GM10847 (cell line): ENCODE results near the gene OR5J2.

Source experiments
- POLR2A ChIP-seq: IDR thresholded peaks from 2 replicates; pipeline ENCODE4 v1.6.1; 2011; ENCODE audit not compliant: insufficient read length; ENCODE audit errors: extremely low read depth

Gene OR5J2

DNA sequence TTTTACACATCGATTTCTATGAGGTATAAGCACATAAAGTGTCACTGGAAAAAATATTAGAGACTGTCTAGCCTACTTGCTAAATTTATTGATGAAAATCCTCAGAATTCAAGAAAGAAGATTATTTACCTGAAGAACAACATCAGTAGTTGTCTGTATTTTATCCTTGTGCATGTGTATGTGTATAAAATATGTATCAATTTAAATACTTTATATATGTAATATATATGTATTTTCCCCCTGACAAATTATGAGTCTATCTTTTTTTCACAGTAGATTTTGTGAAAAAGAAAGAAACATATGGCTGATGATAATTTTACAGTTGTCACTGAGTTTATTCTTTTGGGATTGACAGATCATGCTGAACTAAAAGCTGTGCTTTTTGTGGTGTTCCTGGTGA is at the start of gene OR5J2:
Gene OR5J2, plus strand, starts transcription at position 301 of the 400 bp plus-strand sequence. Its CDS starts 0 bp downstream, at position 301.
- TF ChIP-seq POLR2A = no peak

DNA sequence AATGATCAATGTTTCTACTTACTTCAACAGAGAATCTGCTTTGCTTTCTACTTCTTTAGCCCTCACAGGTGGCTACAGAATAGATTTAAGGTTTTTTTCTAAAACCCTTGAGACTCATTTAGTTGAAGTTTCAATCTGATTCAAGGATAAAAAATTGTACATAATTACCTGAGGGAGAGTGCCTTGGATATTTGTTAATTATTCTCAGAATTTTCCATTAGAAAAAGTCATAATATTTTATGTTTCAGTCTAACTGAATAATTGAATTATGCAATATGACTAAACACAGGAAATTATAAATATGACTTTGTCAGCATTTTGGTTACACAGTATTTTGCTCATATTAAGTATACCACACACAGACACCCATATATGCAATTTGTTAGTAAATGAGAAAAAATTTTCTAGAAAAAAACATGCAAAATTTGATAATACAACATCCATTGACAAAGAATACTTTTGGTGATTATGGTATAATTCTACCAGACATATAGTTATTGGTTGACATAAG is 36.2 kb upstream of the OR5J2 start, which contains the start of gene OR8J3:
Gene OR8J3, minus strand, starts transcription at position 51 of the 511 bp plus-strand sequence. CDS start 2,483 bp downstream, outside the sequence.
- TF ChIP-seq POLR2A = no peak

- TF ChIP-seq POLR2A = no peak
Measured at GRCh38 chr11:56151376-56151775, 25.0 kb upstream of the OR5J2 start.

DNA sequence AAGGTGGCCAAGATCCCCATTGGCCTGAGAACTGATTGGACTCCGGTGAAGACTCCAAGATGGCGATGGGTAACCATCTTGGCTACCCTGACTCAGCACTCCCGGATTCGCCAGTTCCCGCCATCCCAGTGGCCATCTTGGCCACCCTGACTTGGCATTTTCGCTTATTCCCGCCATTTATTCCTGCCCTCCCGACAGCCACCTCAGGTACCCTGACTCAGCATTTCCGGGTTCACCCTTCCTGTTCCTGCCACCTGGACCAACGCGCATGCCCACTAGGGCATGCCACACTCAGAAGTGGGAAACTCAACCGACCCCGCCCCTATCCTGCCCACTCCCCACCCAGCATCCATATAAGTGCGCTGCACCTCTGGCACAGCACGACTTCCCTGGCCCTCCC is 24.1 kb upstream of the OR5J2 start:
- no peak for TF ChIP-seq POLR2A

DNA sequence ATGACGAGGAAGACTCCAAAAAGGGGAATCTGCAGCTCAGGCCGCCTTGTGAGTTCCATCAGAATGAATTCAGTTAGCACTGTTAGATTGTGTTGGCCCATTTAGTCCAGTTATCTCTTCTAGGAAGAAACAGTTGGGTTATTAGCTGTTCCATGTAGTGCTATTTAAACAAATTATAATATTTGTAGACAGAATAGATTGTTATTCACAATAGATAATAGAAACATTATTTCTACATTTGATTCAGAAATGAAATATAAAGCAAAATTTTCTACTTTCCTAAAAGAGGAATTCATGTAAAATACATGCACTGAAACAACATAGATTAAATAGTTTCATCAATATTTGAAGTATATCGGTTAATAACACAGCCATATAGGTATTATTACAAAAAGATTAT is 16.2 kb upstream of the OR5J2 start, which contains the start of gene OR8K5:
Gene OR8K5, minus strand, starts transcription at position 101 of the 400 bp plus-strand sequence. Its CDS starts 0 bp downstream, at position 101.
- TF ChIP-seq POLR2A = no peak

DNA sequence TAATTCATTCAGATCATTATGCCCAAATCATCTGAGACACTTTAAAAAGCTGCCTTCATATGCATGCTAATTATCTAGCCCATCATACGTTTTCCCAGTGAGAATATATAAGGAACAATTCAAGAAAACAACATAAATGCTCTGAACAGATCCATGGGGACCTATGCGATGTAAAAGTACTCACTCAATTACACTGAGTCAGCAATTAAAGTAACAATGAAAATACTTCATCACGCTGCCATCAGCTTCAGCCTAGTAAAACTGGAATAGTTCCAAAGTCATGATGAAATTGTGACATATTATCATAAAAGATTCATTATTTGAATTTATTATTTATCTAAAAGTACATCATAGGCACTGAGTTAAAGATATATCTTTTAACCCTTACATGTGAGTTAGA is 12.6 kb upstream of the OR5J2 start:
- TF ChIP-seq POLR2A = no peak

DNA sequence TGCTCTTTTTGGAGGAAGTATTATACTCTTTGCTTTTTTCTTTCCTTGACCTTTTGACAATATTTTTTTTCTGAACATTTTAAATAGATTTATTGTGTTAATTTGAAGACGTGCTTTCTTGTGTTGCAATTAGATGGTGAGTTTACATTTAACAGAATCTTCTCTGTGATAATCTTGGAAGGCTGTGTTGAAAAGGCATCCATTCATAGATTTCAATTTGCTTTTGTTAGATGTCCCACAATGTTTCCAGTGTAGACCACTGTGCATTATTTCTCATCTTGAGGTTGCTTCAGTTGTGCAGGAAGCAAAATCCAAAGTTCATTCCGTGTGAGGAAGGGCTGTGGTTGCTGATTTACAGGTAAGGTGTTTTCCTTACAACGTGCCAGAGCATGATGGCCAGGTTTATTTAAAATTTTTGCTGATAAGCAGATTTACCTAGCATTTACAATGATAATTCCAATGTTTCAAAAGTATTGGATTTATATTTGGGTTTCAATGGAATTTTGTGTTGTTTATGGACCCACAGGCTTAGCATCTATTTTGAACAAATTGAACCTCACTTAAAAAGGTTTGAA is 4.1 kb upstream of the OR5J2 start:
- TF ChIP-seq POLR2A = no peak

DNA sequence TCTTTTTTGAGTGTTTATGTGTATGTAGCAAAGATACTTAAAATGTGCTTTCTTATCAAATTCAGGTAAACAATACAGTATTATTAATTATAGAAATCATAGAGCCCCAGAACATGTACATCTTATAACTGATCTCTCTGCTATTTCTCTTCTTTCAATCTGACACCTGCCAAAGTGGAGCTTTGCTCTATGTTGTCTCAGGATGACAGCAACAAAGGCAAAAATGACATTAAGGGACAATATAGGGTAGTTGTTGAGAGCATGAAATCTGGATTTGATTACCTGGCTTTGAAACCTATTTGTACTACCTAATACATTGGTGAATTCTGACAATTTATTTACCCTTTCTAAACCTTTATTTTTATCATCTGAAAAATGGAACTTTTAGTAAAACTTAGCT is 7.0 kb downstream of the OR5J2 start:
- no peak for TF ChIP-seq POLR2A

DNA sequence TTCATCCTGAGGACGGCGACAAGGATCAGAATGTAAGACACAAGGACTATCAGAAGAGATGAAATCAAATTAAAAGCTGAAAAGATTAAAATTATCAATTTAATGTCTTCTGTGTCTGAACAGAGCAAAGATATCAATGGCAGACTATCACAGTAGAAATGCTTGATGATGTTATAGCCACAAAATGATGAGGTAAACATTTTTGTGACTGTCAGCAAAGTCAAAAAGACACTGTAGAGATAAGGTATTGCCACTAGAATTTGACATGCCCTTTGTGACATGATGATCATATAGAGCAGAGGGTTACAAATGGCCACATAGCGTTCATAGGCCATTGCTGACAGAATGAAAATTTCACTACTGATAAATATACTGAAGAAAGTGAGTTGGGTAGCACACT is 12.2 kb downstream of the OR5J2 start:
- no peak for TF ChIP-seq POLR2A

DNA sequence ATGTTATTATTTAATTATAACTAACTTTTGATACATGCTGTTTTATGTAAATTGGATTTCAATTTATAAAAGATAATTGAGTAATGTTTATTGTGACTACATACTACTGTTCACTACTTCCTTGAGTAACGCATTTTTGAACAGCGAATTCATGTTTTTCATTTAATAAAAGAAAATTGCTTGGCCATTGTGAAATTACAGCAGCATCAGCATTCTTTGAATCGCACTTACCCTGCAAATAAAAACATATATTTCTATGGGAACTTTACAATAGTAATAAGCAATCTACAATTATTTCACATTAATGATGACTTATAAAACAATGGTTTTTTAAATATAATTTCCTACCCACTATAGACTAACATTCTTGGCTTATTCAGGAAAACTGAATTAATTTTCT is 20.3 kb downstream of the OR5J2 start:
- no peak for TF ChIP-seq POLR2A

DNA sequence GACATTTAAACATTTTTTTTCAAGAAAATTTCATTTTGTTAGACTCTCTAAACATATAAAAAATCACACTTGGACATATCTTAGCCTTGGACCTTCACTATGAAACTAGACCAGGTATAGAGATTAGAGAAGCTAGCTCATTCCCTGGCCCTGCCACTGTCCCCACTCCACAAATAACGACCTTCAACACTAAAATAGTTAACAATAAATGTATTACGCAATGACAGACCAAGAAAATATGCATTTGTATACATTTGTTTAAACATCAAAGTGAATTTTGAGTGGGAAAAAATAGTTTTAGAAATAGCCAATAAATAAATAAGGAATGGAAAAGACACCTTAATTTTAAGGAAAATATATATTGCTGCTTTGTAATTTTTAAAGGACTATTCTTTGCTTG is 20.9 kb downstream of the OR5J2 start:
- no peak for TF ChIP-seq POLR2A

DNA sequence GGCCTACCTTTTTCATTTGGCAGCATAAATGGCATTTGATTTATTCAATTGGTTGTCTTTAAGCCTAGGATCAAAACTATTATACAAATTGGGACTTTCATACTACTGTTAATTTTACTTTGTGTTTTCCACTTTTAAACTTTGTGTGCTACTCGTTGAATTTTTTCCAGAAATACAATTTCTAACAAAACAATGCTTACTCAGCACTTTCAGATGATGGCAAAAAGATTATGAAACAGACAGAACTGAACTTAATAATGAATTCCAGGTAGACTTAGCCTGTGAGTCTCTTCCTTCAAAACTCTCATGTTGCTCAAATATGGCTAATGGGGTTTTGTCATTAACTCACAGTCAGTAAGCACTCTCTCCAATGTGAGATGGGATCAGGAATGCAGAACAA is 31.4 kb downstream of the OR5J2 start:
- no peak for TF ChIP-seq POLR2A

DNA sequence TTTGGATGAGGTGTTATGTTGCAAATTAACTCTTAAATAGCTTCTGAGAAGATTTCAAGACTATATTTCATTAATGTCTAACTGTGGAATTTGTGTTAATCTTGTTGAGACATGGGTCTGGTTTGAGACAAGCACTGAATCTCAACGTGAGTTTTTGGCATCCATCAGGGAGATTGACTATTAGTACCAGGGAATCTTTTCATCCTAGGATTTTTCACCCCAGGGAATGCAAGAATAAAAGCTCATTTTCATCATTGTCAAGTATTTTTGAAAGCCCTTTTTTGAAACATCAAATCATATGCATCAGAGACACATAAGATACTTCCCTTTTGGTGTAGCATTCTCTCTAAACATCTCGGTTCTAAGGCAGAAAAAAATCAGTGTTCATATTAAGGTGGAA is 38.1 kb downstream of the OR5J2 start:
- TF ChIP-seq POLR2A = no peak
